ENCODE measurements around the gene UGT1A7.

The UGT1A7 gene

GRCh38 chr2:233764761-233765160 is 83.1 kb downstream of the UGT1A7 start:
- no peak for DNase-seq

- DNase-seq: no peak
These were observed 84.7 kb downstream of the UGT1A7 start for GRCh38 chr2:233766416-233766815.

- DNase-seq: no peak
These were observed 86.4 kb downstream of the UGT1A7 start for GRCh38 chr2:233768076-233768475.

GRCh38 chr2:233769260-233769659 is 87.6 kb downstream of the UGT1A7 start:
- DNase-seq: no peak

GRCh38 chr2:233772153-233772552 is 90.5 kb downstream of the UGT1A7 start:
- DNase-seq: no peak

- DNase-seq: no peak
These were observed 90.9 kb downstream of the UGT1A7 start for GRCh38 chr2:233772583-233772982.

- no peak for DNase-seq
These were observed 92.2 kb downstream of the UGT1A7 start for GRCh38 chr2:233773854-233774253.

- DNase-seq: no peak
These were observed 93.7 kb downstream of the UGT1A7 start for GRCh38 chr2:233775414-233775813.

- no peak for DNase-seq
These were observed 96.3 kb downstream of the UGT1A7 start, which contains the start of gene MROH2A for GRCh38 chr2:233778030-233778429. Gene MROH2A (plus strand): TSS chr2:233778330. CDS start chr2:233779359, 1,029 bp downstream.

- DNase-seq: no peak
These were observed 98.0 kb downstream of the UGT1A7 start for GRCh38 chr2:233779722-233780121.

- DNase-seq: no peak
These were observed 99.1 kb downstream of the UGT1A7 start for GRCh38 chr2:233780771-233781170.

GRCh38 chr2:233789554-233789953 is 107.9 kb downstream of the UGT1A7 start:
- no peak for DNase-seq

GRCh38 chr2:233791151-233791882 is 109.6 kb downstream of the UGT1A7 start:
- no peak for DNase-seq

- DNase-seq: no peak
These were observed 110.2 kb downstream of the UGT1A7 start for GRCh38 chr2:233791883-233792329.

GRCh38 chr2:233792720-233793119 is 111.0 kb downstream of the UGT1A7 start:
- no peak for DNase-seq

- no peak for DNase-seq
These were observed 111.9 kb downstream of the UGT1A7 start for GRCh38 chr2:233793465-233794127.

- DNase-seq: no peak
These were observed 112.5 kb downstream of the UGT1A7 start for GRCh38 chr2:233794128-233794658.

- no peak for DNase-seq
These were observed 114.1 kb downstream of the UGT1A7 start for GRCh38 chr2:233795735-233796171.

- DNase-seq: no peak
These were observed 114.6 kb downstream of the UGT1A7 start for GRCh38 chr2:233796254-233796653.

- no peak for DNase-seq
These were observed 116.8 kb downstream of the UGT1A7 start for GRCh38 chr2:233798335-233799086.

GRCh38 chr2:233799087-233799665 is 117.5 kb downstream of the UGT1A7 start:
- no peak for DNase-seq

GRCh38 chr2:233799716-233800115 is 118.0 kb downstream of the UGT1A7 start:
- DNase-seq: no peak

GRCh38 chr2:233800208-233800607 is 118.5 kb downstream of the UGT1A7 start:
- DNase-seq: no peak

Measured in fibroblast of skin of right quadriceps (primary cell).